ENCODE data around the gene PTPRS.
A peak's percentile ranks its signal among the peaks of the same experiment; 100 is the strongest.

PTPRS gene

GRCh38 chr19:5356918-5357317, 16.3 kb upstream of the PTPRS start:
- Histone ChIP-seq H3K36me3 (ENCODE audit: control insufficient read depth in 5 of 5, insufficient read depth in 5 of 5, low read length in 5 of 5) (no peaks in the 10 kb centered on the region), H3K27ac (ENCODE audit: low read depth, low read length) (no peak overlapping the region), H3K4me3 (ENCODE audit: low read depth in 1 of 5, low read length in 5 of 5) (no peak overlapping the region), H3K4me1 (ENCODE audit: control insufficient read depth in 5 of 5, insufficient read depth in 5 of 5, low read length in 5 of 5) (peaks cover 0 to 10% (median 2%) of the 10 kb centered on the region in 5 donors), H3K9me3 (ENCODE audit: control insufficient read depth in 5 of 5, low read length in 5 of 5) (peaks cover 0 to 2% (median 0%) of the 10 kb centered on the region in 5 donors), H3K9ac (ENCODE audit: low read length in 5 of 5) (peak overlapping the region in 1 of 5 donors; percentile 28), H3K27me3 (ENCODE audit: control insufficient read depth in 5 of 5, insufficient read depth in 4 of 5, low read length in 5 of 5) (peaks cover 4 to 31% (median 16%) of the 10 kb centered on the region in 5 donors)

GRCh38 chr19:5356428-5356827, 15.8 kb upstream of the PTPRS start:
- Histone ChIP-seq H3K36me3 (ENCODE audit: control insufficient read depth in 5 of 5, insufficient read depth in 5 of 5, low read length in 5 of 5) (no peaks in the 10 kb centered on the region), H3K9me3 (ENCODE audit: control insufficient read depth in 5 of 5, low read length in 5 of 5) (peaks cover 0 to 2% (median 0%) of the 10 kb centered on the region in 5 donors), H3K27me3 (ENCODE audit: control insufficient read depth in 5 of 5, insufficient read depth in 4 of 5, low read length in 5 of 5) (peaks cover 4 to 31% (median 15%) of the 10 kb centered on the region in 5 donors), H3K27ac (ENCODE audit: low read depth, low read length) (no peak overlapping the region), H3K4me3 (ENCODE audit: low read depth in 1 of 5, low read length in 5 of 5) (no peak overlapping the region), H3K9ac (ENCODE audit: low read length in 5 of 5) (no peak overlapping the region), H3K4me1 (ENCODE audit: control insufficient read depth in 5 of 5, insufficient read depth in 5 of 5, low read length in 5 of 5) (peaks cover 0 to 10% (median 2%) of the 10 kb centered on the region in 5 donors)

DNA sequence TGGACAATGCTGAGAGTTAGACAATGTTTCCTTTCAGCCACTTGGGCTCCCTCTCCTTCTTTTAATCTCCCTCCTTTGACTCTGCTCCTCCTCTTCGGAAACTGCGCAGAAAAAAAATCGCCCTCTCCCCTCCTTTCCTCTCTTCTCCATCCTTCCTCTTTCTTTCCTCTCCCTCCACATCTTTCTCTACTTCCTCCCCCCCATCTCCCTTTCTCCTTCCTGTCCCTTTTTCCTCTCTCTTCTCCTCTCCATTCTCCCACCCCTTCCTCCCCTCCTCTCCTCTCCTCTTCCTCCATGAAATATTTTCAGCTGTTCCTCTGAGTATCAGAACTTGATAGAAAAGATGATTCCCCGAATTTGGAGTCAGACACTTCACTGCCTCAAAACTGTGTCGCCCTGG, 15.1 kb upstream of the PTPRS start:
- peaks cover 4 to 31% (median 12%) of the 10 kb centered on the region in 5 donors for H3K27me3 ChIP-seq (ENCODE audit: control insufficient read depth in 5 of 5, insufficient read depth in 4 of 5, low read length in 5 of 5)
- H3K27ac ChIP-seq (ENCODE audit: low read depth, low read length), result no peak overlapping the region
- no peak overlapping the region for H3K9ac ChIP-seq (ENCODE audit: low read length in 5 of 5)

GRCh38 chr19:5355076-5355475, 14.5 kb upstream of the PTPRS start:
- Histone ChIP-seq H3K36me3 (ENCODE audit: control insufficient read depth in 5 of 5, insufficient read depth in 5 of 5, low read length in 5 of 5) (no peaks in the 10 kb centered on the region), H3K27me3 (ENCODE audit: control insufficient read depth in 5 of 5, insufficient read depth in 4 of 5, low read length in 5 of 5) (peaks cover 4 to 26% (median 11%) of the 10 kb centered on the region in 5 donors)

More for the DNA sequence above, 15.1 kb upstream of the PTPRS start:
- H3K9me3 ChIP-seq (ENCODE audit: control insufficient read depth in 5 of 5, low read length in 5 of 5), result peaks cover 0 to 2% (median 0%) of the 10 kb centered on the region in 5 donors
- H3K4me3 ChIP-seq (ENCODE audit: low read depth in 1 of 5, low read length in 5 of 5), result no peak overlapping the region
- peaks cover 0 to 10% (median 2%) of the 10 kb centered on the region in 5 donors for H3K4me1 ChIP-seq (ENCODE audit: control insufficient read depth in 5 of 5, insufficient read depth in 5 of 5, low read length in 5 of 5)
- H3K36me3 ChIP-seq (ENCODE audit: control insufficient read depth in 5 of 5, insufficient read depth in 5 of 5, low read length in 5 of 5), result no peaks in the 10 kb centered on the region

GRCh38 chr19:5354403-5354802, 13.8 kb upstream of the PTPRS start:
- H3K36me3 ChIP-seq (ENCODE audit: control insufficient read depth in 5 of 5, insufficient read depth in 5 of 5, low read length in 5 of 5), result no peaks in the 10 kb centered on the region
- peaks cover 4 to 25% (median 9%) of the 10 kb centered on the region in 5 donors for H3K27me3 ChIP-seq (ENCODE audit: control insufficient read depth in 5 of 5, insufficient read depth in 4 of 5, low read length in 5 of 5)
- no peak overlapping the region for H3K9ac ChIP-seq (ENCODE audit: low read length in 5 of 5)
- H3K9me3 ChIP-seq (ENCODE audit: control insufficient read depth in 5 of 5, low read length in 5 of 5), result peaks cover 0 to 2% (median 0%) of the 10 kb centered on the region in 5 donors
- no peak overlapping the region for H3K27ac ChIP-seq (ENCODE audit: low read depth, low read length)
- peaks cover 0 to 10% (median 2%) of the 10 kb centered on the region in 5 donors for H3K4me1 ChIP-seq (ENCODE audit: control insufficient read depth in 5 of 5, insufficient read depth in 5 of 5, low read length in 5 of 5)
- H3K4me3 ChIP-seq (ENCODE audit: low read depth in 1 of 5, low read length in 5 of 5), result no peak overlapping the region

More at GRCh38 chr19:5355076-5355475, 14.5 kb upstream of the PTPRS start:
- no peak overlapping the region for H3K9ac ChIP-seq (ENCODE audit: low read length in 5 of 5)
- no peak overlapping the region for H3K4me3 ChIP-seq (ENCODE audit: low read depth in 1 of 5, low read length in 5 of 5)
- H3K27ac ChIP-seq (ENCODE audit: low read depth, low read length), result no peak overlapping the region
- H3K4me1 ChIP-seq (ENCODE audit: control insufficient read depth in 5 of 5, insufficient read depth in 5 of 5, low read length in 5 of 5), result peaks cover 0 to 10% (median 2%) of the 10 kb centered on the region in 5 donors
- peaks cover 0 to 2% (median 0%) of the 10 kb centered on the region in 5 donors for H3K9me3 ChIP-seq (ENCODE audit: control insufficient read depth in 5 of 5, low read length in 5 of 5)

GRCh38 chr19:5352229-5352763, 11.7 kb upstream of the PTPRS start:
- Histone ChIP-seq H3K36me3 (ENCODE audit: control insufficient read depth in 5 of 5, insufficient read depth in 5 of 5, low read length in 5 of 5) (no peaks in the 10 kb centered on the region), H3K4me3 (ENCODE audit: low read depth in 1 of 5, low read length in 5 of 5) (no peak overlapping the region), H3K27me3 (ENCODE audit: control insufficient read depth in 5 of 5, insufficient read depth in 4 of 5, low read length in 5 of 5) (peaks cover 0 to 24% (median 4%) of the 10 kb centered on the region in 5 donors), H3K9me3 (ENCODE audit: control insufficient read depth in 5 of 5, low read length in 5 of 5) (peaks cover 0 to 4% (median 2%) of the 10 kb centered on the region in 5 donors), H3K27ac (ENCODE audit: low read depth, low read length) (no peak overlapping the region), H3K4me1 (ENCODE audit: control insufficient read depth in 5 of 5, insufficient read depth in 5 of 5, low read length in 5 of 5) (peaks cover 0 to 10% (median 2%) of the 10 kb centered on the region in 5 donors), H3K9ac (ENCODE audit: low read length in 5 of 5) (no peak overlapping the region)

GRCh38 chr19:5351731-5352228, 11.2 kb upstream of the PTPRS start:
- H3K27me3 ChIP-seq (ENCODE audit: control insufficient read depth in 5 of 5, insufficient read depth in 4 of 5, low read length in 5 of 5), result peaks cover 0 to 19% (median 4%) of the 10 kb centered on the region in 5 donors

DNA sequence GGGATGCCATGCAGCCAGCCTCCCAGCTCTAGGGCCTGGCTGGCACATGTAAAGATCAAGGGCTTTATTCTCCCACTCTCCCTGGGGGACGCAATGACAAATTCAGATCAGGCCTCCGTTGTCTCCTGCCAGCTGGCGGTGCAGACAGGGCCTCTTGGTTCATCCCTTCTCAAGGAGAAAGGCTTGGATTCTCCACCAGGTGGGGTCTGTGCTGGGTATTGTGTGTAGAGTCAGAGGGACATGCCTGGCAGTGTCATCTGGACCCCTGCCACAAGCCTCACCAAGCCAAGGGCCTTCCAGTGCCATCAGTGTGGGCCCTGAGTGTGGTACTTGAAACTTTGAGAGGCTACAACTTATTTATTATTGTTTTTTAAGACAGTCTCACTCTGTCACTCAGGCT, 8.4 kb upstream of the PTPRS start:
- no peak overlapping the region for H3K27ac ChIP-seq (ENCODE audit: low read depth, low read length)
- H3K27me3 ChIP-seq (ENCODE audit: control insufficient read depth in 5 of 5, insufficient read depth in 4 of 5, low read length in 5 of 5), result peaks cover 0 to 15% (median 3%) of the 10 kb centered on the region in 5 donors
- peaks cover 0 to 4% (median 2%) of the 10 kb centered on the region in 5 donors for H3K9me3 ChIP-seq (ENCODE audit: control insufficient read depth in 5 of 5, low read length in 5 of 5)
- no peak overlapping the region for H3K9ac ChIP-seq (ENCODE audit: low read length in 5 of 5)
- H3K4me1 ChIP-seq (ENCODE audit: control insufficient read depth in 5 of 5, insufficient read depth in 5 of 5, low read length in 5 of 5), result peaks cover 0 to 2% (median 0%) of the 10 kb centered on the region in 5 donors
- H3K4me3 ChIP-seq (ENCODE audit: low read depth in 1 of 5, low read length in 5 of 5), result no peak overlapping the region
- H3K36me3 ChIP-seq (ENCODE audit: control insufficient read depth in 5 of 5, insufficient read depth in 5 of 5, low read length in 5 of 5), result no peaks in the 10 kb centered on the region

More at GRCh38 chr19:5351731-5352228, 11.2 kb upstream of the PTPRS start:
- Histone ChIP-seq H3K36me3 (ENCODE audit: control insufficient read depth in 5 of 5, insufficient read depth in 5 of 5, low read length in 5 of 5) (no peaks in the 10 kb centered on the region), H3K4me1 (ENCODE audit: control insufficient read depth in 5 of 5, insufficient read depth in 5 of 5, low read length in 5 of 5) (peaks cover 0 to 10% (median 2%) of the 10 kb centered on the region in 5 donors), H3K27ac (ENCODE audit: low read depth, low read length) (no peak overlapping the region), H3K9me3 (ENCODE audit: control insufficient read depth in 5 of 5, low read length in 5 of 5) (peaks cover 0 to 4% (median 2%) of the 10 kb centered on the region in 5 donors), H3K4me3 (ENCODE audit: low read depth in 1 of 5, low read length in 5 of 5) (no peak overlapping the region), H3K9ac (ENCODE audit: low read length in 5 of 5) (no peak overlapping the region)

DNA sequence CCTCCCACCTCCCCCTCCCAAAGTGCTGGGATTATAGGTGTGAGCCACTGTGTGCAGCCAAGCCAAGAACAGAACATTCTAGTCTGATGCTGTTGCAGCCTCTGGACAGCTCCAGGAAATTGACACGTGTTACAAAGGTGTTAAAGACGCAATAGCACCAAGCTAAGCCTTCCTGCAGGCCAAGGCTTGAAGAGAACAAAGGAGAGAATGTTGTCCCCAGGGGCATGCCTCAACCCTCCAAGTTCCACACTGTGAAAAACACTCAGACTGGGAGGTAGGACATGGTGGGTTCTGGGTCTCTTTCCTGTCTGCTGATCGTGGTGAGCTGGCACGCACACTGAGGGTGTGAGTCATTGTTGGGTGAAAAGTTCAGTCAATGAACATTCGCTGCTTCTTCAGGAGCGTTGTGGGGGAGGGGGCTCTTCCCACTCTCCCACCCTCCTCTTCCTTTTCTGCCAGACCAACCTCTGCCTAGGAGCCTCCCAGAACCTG, 5.3 kb upstream of the PTPRS start:
- H3K36me3 ChIP-seq (ENCODE audit: control insufficient read depth in 5 of 5, insufficient read depth in 5 of 5, low read length in 5 of 5), result no peaks in the 10 kb centered on the region

DNA sequence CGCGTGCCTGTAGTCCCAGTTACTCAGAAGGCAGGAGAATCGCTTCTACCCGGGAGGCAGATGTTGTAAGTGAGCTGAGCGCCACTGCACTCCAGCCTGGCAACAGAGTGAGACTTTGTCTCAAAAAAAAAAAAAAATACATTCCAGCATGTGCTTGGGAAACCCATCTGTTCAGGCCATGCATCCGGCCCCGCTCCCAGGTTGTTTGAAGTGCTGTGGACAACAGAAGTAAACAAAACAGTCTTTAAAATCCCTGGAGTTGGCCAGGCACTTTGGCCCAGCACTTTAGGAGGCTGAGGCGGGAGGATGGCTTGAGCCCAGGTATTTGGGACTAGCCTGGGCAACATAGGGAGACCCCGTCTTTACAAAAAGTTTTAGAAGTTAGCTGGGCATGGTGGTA, 3.2 kb upstream of the PTPRS start:
- no peak overlapping the region for H3K9ac ChIP-seq (ENCODE audit: low read length in 5 of 5)
- peaks cover 0 to 4% (median 2%) of the 10 kb centered on the region in 5 donors for H3K9me3 ChIP-seq (ENCODE audit: control insufficient read depth in 5 of 5, low read length in 5 of 5)
- H3K27me3 ChIP-seq (ENCODE audit: control insufficient read depth in 5 of 5, insufficient read depth in 4 of 5, low read length in 5 of 5), result peaks cover 3 to 19% (median 10%) of the 10 kb centered on the region in 5 donors
- no peak overlapping the region for H3K27ac ChIP-seq (ENCODE audit: low read depth, low read length)
- no peak overlapping the region for H3K4me3 ChIP-seq (ENCODE audit: low read depth in 1 of 5, low read length in 5 of 5)
- H3K36me3 ChIP-seq (ENCODE audit: control insufficient read depth in 5 of 5, insufficient read depth in 5 of 5, low read length in 5 of 5), result no peaks in the 10 kb centered on the region
- peaks cover 2 to 17% (median 14%) of the 10 kb centered on the region in 5 donors for H3K4me1 ChIP-seq (ENCODE audit: control insufficient read depth in 5 of 5, insufficient read depth in 5 of 5, low read length in 5 of 5)

More for the DNA sequence above, 5.3 kb upstream of the PTPRS start:
- peaks cover 0 to 4% (median 2%) of the 10 kb centered on the region in 5 donors for H3K9me3 ChIP-seq (ENCODE audit: control insufficient read depth in 5 of 5, low read length in 5 of 5)
- H3K27me3 ChIP-seq (ENCODE audit: control insufficient read depth in 5 of 5, insufficient read depth in 4 of 5, low read length in 5 of 5), result peaks cover 0 to 15% (median 3%) of the 10 kb centered on the region in 5 donors
- H3K27ac ChIP-seq (ENCODE audit: low read depth, low read length), result no peak overlapping the region
- peaks cover 0 to 3% (median 2%) of the 10 kb centered on the region in 5 donors for H3K4me1 ChIP-seq (ENCODE audit: control insufficient read depth in 5 of 5, insufficient read depth in 5 of 5, low read length in 5 of 5)
- no peak overlapping the region for H3K9ac ChIP-seq (ENCODE audit: low read length in 5 of 5)
- H3K4me3 ChIP-seq (ENCODE audit: low read depth in 1 of 5, low read length in 5 of 5), result no peak overlapping the region
